Activated CD4-positive, alpha-beta T cell treated with anti-CD3 and anti-CD28 coated beads, Interleukin-10, Interleukin-2, amounts not matched to agents 100 ng/mL and 50 ng/mL, durations not matched to agents 16 hours and 8 hours (primary cell): ENCODE data around the gene SEC11A.
"Not testable (repeated sequence)": the region's sequence is repeated elsewhere in the genome, so short reads cannot be mapped to it uniquely, and the experiment has no call there.

ENCODE experiments used
- DNase-seq: peaks from one replicate; pipeline ENCODE4 v3.0.0-alpha.2; 2020

Gene SEC11A

GRCh38 chr15:84716036-84716732 is at the start of gene SEC11A:
Gene SEC11A (minus strand): TSS chr15:84716139. CDS start chr15:84716075, 64 bp downstream.
- DNase-seq, result peak; percentile 98

DNA sequence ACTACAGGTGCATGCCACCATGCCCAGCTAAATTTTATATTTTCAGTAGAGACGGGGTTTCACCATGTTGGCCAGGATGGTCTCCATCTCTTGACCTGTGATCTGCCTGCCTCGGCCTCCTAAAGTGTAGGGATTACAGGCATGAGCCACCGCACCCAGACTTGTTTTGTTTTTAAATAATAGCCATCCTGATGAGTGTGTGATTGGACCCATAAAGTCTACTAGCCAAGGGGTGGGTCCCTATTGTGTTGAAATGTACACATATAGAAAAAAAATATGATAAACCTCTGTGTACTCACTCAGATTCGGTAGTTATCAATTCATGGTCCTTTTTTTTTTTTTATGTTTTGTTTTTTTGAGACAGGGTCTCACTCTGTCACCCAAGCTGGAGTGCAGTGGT is 49.7 kb upstream of the SEC11A start:
- DNase-seq, result no peak

- no peak for DNase-seq
Observed at GRCh38 chr15:84764989-84765388, 49.0 kb upstream of the SEC11A start.

DNA sequence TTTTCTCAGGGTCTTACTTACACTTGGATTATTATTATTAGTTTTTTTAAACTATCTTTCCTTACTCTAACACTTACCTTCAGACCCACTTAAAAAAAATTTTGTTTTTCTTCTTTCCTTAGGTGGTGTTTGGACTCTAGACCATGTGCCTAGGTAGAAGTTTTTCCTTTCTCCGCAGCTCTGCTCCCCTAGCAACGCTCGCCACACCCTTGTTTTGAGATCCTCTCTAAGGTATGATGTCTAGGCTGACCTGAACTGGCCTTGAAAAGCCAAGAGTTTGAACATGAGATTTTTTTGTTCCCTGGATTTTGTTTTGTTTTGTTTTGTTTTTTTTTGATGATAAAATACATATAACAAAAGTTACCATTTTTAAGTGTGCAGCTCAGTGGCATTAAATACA is 48.6 kb upstream of the SEC11A start:
- no peak for DNase-seq

DNA sequence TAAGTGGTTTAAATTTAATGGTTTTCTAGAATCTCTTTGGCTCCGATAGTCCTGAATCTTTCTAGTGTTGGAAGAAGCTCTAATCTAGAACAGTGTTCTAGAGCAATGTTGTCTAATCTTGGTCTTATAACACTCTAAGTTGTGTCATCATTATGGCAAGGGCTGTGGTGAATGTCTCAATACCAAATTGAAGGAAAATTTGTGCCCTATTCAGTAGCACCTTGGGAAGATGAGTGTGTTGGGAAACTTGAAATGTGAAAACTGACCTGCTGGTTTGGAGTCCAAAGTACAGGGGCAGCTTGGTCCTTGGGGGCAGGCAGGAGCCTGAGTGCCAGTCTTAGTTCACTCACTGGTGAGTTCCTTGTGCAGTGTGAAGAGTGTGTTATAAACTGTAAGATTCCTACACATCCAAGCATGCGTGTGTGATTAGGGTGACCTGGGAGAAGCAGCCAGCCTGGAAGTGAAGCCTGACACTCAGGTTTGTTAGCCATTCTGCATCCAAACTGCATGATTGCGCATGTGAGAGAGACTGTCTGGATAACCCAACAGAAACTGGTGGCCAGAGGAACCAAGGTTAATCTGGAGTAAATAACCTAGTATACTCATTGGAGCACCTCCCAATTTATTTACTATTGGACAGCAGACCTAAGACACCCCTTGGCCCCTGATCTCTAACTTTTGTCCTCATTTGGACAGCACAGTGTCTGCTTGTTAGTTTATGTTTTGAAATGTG is 47.1 kb upstream of the SEC11A start:
- no peak for DNase-seq

DNA sequence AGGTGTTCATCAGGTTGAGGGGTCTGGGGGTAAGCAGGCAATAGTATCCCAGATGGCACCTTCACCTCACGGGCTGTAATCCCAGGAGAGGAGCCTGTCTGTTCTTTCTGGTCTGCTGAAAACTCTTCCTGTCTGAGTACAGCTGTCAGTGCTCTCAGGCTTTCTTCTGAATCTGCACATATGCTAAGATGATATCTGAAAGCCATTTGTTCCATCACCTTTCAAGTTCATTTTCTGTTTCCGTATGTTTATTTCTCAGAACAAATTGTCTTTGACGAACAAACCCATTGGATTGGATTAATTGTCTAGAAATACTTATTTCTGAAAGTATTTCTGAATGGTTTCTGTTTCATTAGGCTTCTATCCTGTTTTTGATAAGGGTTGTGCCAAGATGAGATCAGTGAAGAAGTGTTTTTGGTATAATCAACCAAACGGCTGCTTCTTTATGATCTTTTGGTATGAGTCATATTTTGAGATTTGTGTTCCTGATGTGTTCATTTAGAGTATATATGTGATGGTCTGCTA is 45.7 kb upstream of the SEC11A start:
- DNase-seq, result peak; percentile 80

GRCh38 chr15:84760219-84760618 is 44.3 kb upstream of the SEC11A start:
- DNase-seq, result peak; percentile 23

GRCh38 chr15:84759018-84759417 is 43.1 kb upstream of the SEC11A start:
- DNase-seq, result no peak

DNA sequence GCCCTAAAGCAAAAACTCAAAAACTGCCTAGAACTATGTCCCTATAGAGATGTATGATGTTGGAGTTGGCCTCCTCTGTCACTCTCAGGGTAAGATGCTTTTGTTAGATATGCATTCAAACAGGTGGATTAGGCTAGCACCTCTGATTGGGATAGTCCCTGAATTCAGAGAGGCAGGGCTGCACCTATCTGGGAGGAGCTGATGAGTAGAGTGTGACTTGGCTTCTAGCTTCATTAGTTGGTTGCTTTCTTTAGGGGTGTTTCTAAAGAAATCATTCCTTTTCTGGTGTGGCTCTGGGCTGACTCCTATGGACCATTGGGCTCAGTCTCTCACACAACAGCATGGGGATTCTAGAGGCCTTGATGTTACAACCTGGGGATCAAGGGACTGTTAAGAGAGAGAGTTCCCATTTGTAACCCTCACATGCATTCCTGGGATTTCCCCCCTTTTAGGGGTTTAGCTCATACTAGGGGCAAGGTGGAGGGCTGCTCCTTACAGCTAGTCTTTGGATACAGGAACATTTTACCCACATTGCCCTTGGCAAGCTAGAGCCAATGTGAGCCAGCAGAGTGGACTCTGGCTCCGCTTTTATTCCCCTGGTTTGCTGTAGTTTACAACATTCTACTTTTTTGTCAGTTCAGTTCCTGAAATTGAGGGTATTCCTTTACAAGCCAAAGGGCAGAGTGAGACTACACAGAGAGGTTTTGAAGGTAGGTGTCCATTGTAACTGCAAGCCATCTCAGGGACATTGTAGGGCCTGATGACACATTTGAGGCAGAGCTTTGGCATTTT is 40.0 kb upstream of the SEC11A start:
- DNase-seq, result no peak

DNA sequence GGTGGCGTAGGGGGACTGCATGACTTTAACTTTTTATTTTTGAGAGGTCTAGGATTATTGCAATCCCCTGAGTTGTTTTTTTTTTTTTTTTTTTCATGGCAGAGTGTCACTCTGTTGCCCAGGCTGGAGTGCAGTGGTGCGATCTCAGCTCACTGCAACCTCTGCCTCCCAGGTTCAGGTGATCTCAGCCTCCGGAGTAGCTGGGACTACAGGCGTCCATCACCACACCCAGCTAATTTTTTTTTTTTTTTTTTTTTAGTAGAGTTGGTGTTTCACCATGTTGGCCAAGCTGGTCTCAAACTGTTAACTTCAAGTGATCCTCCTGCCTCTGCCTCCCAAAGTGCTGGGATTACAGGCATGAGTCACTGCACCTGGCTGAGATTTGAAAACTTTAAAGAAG is 39.0 kb upstream of the SEC11A start:
- DNase-seq, result not testable (repeated sequence)

GRCh38 chr15:84752700-84753099 is 36.8 kb upstream of the SEC11A start:
- no peak for DNase-seq

GRCh38 chr15:84752195-84752594 is 36.3 kb upstream of the SEC11A start:
- DNase-seq, result no peak

GRCh38 chr15:84751721-84752120 is 35.8 kb upstream of the SEC11A start:
- not testable (repeated sequence) for DNase-seq

GRCh38 chr15:84750583-84751092 is 34.7 kb upstream of the SEC11A start:
- peak; percentile 32 for DNase-seq

- DNase-seq, result peak; percentile 73
Observed at GRCh38 chr15:84749111-84749991, 33.4 kb upstream of the SEC11A start.

GRCh38 chr15:84748274-84749110 is 32.6 kb upstream of the SEC11A start, which contains the start of gene ZNF592:
Gene ZNF592 (plus strand): TSS chr15:84748592. CDS start chr15:84782676, 34,084 bp downstream.
- DNase-seq, result peak; percentile 82

GRCh38 chr15:84747416-84748273 is 31.7 kb upstream of the SEC11A start:
- peak; percentile 79 for DNase-seq

DNA sequence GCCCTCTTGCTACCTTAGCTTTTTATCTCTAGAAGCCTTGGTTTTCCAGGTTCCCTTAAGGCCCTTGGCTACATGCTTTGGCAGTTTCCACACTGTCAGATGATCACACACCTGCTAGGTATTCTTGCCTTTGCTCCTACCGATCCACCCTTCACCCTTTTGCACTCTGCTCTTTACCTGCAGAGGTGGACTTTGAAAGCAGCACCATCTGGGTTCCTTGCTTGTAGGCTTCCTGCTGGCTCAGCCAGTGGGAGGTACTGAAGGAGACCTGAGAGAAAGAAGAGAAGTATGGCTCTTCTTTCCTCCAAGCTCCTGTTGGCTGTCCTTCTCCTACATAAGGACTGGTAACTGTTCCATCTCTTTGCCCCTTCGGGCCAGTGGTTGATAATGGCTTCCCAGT is 25.2 kb upstream of the SEC11A start:
- DNase-seq, result no peak

- DNase-seq, result no peak
Observed at GRCh38 chr15:84740691-84741090, 24.8 kb upstream of the SEC11A start.

GRCh38 chr15:84737005-84737404 is 21.1 kb upstream of the SEC11A start:
- DNase-seq, result no peak
